OCI-LY3 (cell line): Measurements from ENCODE around the gene RNF144A.

Source experiments
- H2AFZ ChIP-seq: fragments of 200-600, 300-600 bp; shearing (Covaris generic); 2 replicates; pipeline ENCODE4 v1.6.0; 2014; ENCODE audit warnings: antibody characterized with exemption, low read depth, low read length
- H3K27ac ChIP-seq: fragments of 200-600, 300-600 bp; sonication (generic); 2 replicates; pipeline ENCODE4 v1.5.1; 2014; ENCODE audit warnings: mild to moderate bottlenecking, low read length, moderate library complexity, mixed read lengths
- H3K27me3 ChIP-seq: fragments of 200-600, 300-600 bp; sonication (generic); 2 replicates; pipeline ENCODE4 v1.6.1; 2014; ENCODE audit warnings: low read depth, low read length, mixed read lengths
- H3K36me3 ChIP-seq: fragments of 200-600, 300-600 bp; sonication (generic); replicated peaks from 2 replicates; pipeline ENCODE3; 2014; ENCODE audit warnings: low read depth, low read length, mixed read lengths
- H3K4me1 ChIP-seq: fragments of 300-600, 200-600 bp; sonication (generic); 2 replicates; pipeline ENCODE4 v1.6.1; 2014; ENCODE audit warnings: low read length, mixed read lengths
- H3K4me2 ChIP-seq: fragments of 200-600, 300-600 bp; sonication (generic); 2 replicates; pipeline ENCODE4 v1.6.1; 2014; ENCODE audit warnings: low read length, mixed read lengths
- H3K4me3 ChIP-seq: fragments of 300-600, 200-600 bp; sonication (generic); 2 replicates; pipeline ENCODE4 v1.5.1; 2014; ENCODE audit warnings: antibody characterized with exemption, mild to moderate bottlenecking, low read length, moderate library complexity
- H3K79me2 ChIP-seq: fragments of 300-600, 200-600 bp; shearing (Covaris generic); 2 replicates; pipeline ENCODE4 v1.6.1; 2014; ENCODE audit warnings: mild to moderate bottlenecking, low read length, mixed read lengths
- H3K9ac ChIP-seq: fragments of 300-600, 200-600 bp; shearing (Covaris generic); 2 replicates; pipeline ENCODE4 v1.6.0; 2014; ENCODE audit warnings: mild to moderate bottlenecking, low read length, moderate library complexity
- H3K9me3 ChIP-seq: fragments of 200-600, 300-600 bp; shearing (Covaris generic); 2 replicates; pipeline ENCODE4 v1.6.1; 2014; ENCODE audit warnings: low read length, mixed read lengths; ENCODE audit not compliant: insufficient read depth
- H4K20me1 ChIP-seq: fragments of 200-600, 300-600 bp; sonication (generic); 2 replicates; pipeline ENCODE4 v1.6.1; 2016; ENCODE audit warnings: low read length, mixed read lengths; ENCODE audit not compliant: insufficient read depth
- CTCF ChIP-seq: fragments of 200-600, 300-600 bp; sonication (generic); IDR thresholded peaks from 2 replicates; pipeline ENCODE4 v1.5.1; 2014; ENCODE audit warnings: antibody characterized with exemption, low read length, low read depth
- EZH2phosphoT487 ChIP-seq: fragments of 200-600 bp; shearing (Covaris generic); IDR thresholded peaks from 2 replicates; pipeline ENCODE4 v1.6.1; 2018; ENCODE audit warnings: antibody characterized with exemption, mixed run types, low read depth

RNF144A gene

GRCh38 chr2:6973895-6974545 lies 56.8 kb downstream of the RNF144A start:
- Histone ChIP-seq H3K36me3 (no peaks in the 10 kb centered on the region), H3K79me2 (no peaks in the 10 kb centered on the region), H3K9ac (no peak overlapping the region), H4K20me1 (no peaks in the 10 kb centered on the region), H3K4me3 (no peak overlapping the region), H3K27ac (no peak overlapping the region), H3K4me1 (no peaks in the 10 kb centered on the region), H3K27me3 (no peaks in the 10 kb centered on the region), H2AFZ (no peak overlapping the region), H3K9me3 (no peaks in the 10 kb centered on the region), H3K4me2 (no peak overlapping the region)
- TF ChIP-seq EZH2phosphoT487 (no peak), CTCF (no peak)

GRCh38 chr2:6975988-6976387 lies 58.8 kb downstream of the RNF144A start:
- Histone ChIP-seq H3K9me3 (no peaks in the 10 kb centered on the region), H3K9ac (no peak overlapping the region), H3K79me2 (no peaks in the 10 kb centered on the region), H4K20me1 (no peaks in the 10 kb centered on the region), H2AFZ (no peak overlapping the region), H3K36me3 (no peaks in the 10 kb centered on the region), H3K4me2 (no peak overlapping the region), H3K27ac (no peak overlapping the region), H3K4me3 (no peak overlapping the region), H3K4me1 (no peaks in the 10 kb centered on the region), H3K27me3 (no peaks in the 10 kb centered on the region)
- TF ChIP-seq EZH2phosphoT487, result no peak
- no peak for TF ChIP-seq CTCF

- H3K9me3 ChIP-seq, result no peaks in the 10 kb centered on the region
- H2AFZ ChIP-seq, result no peak overlapping the region
- no peak overlapping the region for H3K27ac ChIP-seq
- no peaks in the 10 kb centered on the region for H4K20me1 ChIP-seq
- no peaks in the 10 kb centered on the region for H3K4me1 ChIP-seq
- H3K36me3 ChIP-seq, result no peaks in the 10 kb centered on the region
- no peaks in the 10 kb centered on the region for H3K79me2 ChIP-seq
- H3K4me2 ChIP-seq, result no peak overlapping the region
- H3K4me3 ChIP-seq, result no peak overlapping the region
- TF ChIP-seq CTCF (no peak), EZH2phosphoT487 (no peak)
- no peak overlapping the region for H3K9ac ChIP-seq
- H3K27me3 ChIP-seq, result no peaks in the 10 kb centered on the region; the same call in 1 of the 2 replicates
Measured at GRCh38 chr2:6977113-6977741, 60.0 kb downstream of the RNF144A start.

- H2AFZ ChIP-seq, result no peak overlapping the region
- no peaks in the 10 kb centered on the region for H3K9me3 ChIP-seq
- H3K27me3 ChIP-seq, result no peaks in the 10 kb centered on the region; the same call in 1 of the 2 replicates
- no peak overlapping the region for H3K9ac ChIP-seq
- H3K79me2 ChIP-seq, result no peaks in the 10 kb centered on the region
- no peak overlapping the region for H3K27ac ChIP-seq
- TF ChIP-seq CTCF (no peak), EZH2phosphoT487 (no peak)
- no peaks in the 10 kb centered on the region for H4K20me1 ChIP-seq
- no peak overlapping the region for H3K4me3 ChIP-seq
- H3K4me1 ChIP-seq, result no peaks in the 10 kb centered on the region
- H3K36me3 ChIP-seq, result no peaks in the 10 kb centered on the region
- H3K4me2 ChIP-seq, result no peak overlapping the region
Measured at GRCh38 chr2:6977786-6978185, 60.6 kb downstream of the RNF144A start.
